Activated naive CD8-positive, alpha-beta T cell (primary cell): Measurements from ENCODE around the gene HNRNPU.

Source experiments
- H3K27ac Mint-ChIP-seq: one replicate; pipeline ENCODE4 v1.8.0; 2021; ENCODE audit warnings: mixed read lengths
- H3K27me3 Mint-ChIP-seq: one replicate; pipeline ENCODE4 v1.8.0; 2021; ENCODE audit warnings: mixed read lengths
- H3K36me3 Mint-ChIP-seq: one replicate; pipeline ENCODE4 v1.8.0; 2021; ENCODE audit warnings: mixed read lengths
- H3K4me1 Mint-ChIP-seq: one replicate; pipeline ENCODE4 v1.8.0; 2021; ENCODE audit warnings: low read depth, mixed read lengths
- H3K4me3 Mint-ChIP-seq: one replicate; pipeline ENCODE4 v1.8.0; 2021; ENCODE audit warnings: mild to moderate bottlenecking, mixed read lengths
- H3K9me3 Mint-ChIP-seq: one replicate; pipeline ENCODE4 v1.8.0; 2021; ENCODE audit warnings: low read depth, mixed read lengths

Gene HNRNPU

GRCh38 chr1:244868484-244869363, 4.4 kb upstream of the HNRNPU start:
- Mint-ChIP-seq H3K4me1 (peaks cover 21% of the 10 kb centered on the region), H3K27ac (no peak overlapping the region), H3K4me3 (no peak overlapping the region), H3K27me3 (no peaks in the 10 kb centered on the region), H3K9me3 (no peaks in the 10 kb centered on the region), H3K36me3 (no peaks in the 10 kb centered on the region)

DNA sequence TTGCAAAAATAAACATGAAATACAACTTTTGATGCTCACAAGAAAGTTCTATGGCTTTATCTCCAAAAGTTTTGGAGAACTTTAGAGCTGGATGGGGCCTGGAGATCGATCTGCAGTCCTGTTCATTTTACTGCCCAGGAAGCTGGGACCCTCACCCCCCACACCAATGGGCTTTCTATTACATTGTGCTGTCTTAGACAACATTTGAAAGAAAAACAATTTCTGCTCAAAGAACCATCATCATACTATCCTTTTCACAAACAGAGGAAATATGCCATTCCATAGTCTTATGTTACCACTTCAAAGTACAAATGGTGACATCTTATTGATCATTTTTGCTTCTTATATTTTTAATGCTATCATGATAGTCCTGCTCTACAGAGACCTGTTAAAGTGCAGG, 2.0 kb upstream of the HNRNPU start:
- Mint-ChIP-seq H3K36me3 (peaks cover 10% of the 10 kb centered on the region), H3K27ac (peak overlapping the region; percentile 93), H3K9me3 (no peaks in the 10 kb centered on the region), H3K4me1 (peaks cover 24% of the 10 kb centered on the region), H3K27me3 (no peaks in the 10 kb centered on the region), H3K4me3 (no peak overlapping the region)

- Mint-ChIP-seq H3K4me1 (peaks cover 29% of the 10 kb centered on the region), H3K27ac (peak overlapping the region; percentile 93), H3K27me3 (no peaks in the 10 kb centered on the region), H3K36me3 (peaks cover 12% of the 10 kb centered on the region), H3K9me3 (no peaks in the 10 kb centered on the region), H3K4me3 (peak overlapping the region; percentile 95)
Observed at GRCh38 chr1:244865820-244866219, 1.5 kb upstream of the HNRNPU start.

- Mint-ChIP-seq H3K27ac (peak overlapping the region; percentile 93), H3K4me1 (peaks cover 35% of the 10 kb centered on the region), H3K36me3 (peaks cover 16% of the 10 kb centered on the region), H3K4me3 (peak overlapping the region; percentile 95), H3K27me3 (no peaks in the 10 kb centered on the region), H3K9me3 (no peaks in the 10 kb centered on the region)
Observed at GRCh38 chr1:244865028-244865371, 657 bp upstream of the HNRNPU start.

- Mint-ChIP-seq H3K9me3 (no peaks in the 10 kb centered on the region), H3K27ac (peak overlapping the region; percentile 93), H3K4me1 (peaks cover 47% of the 10 kb centered on the region), H3K4me3 (peak overlapping the region; percentile 95), H3K36me3 (peaks cover 20% of the 10 kb centered on the region), H3K27me3 (no peaks in the 10 kb centered on the region)
Observed at GRCh38 chr1:244863491-244864252, 671 bp downstream of the HNRNPU start.

- Mint-ChIP-seq H3K36me3 (peaks cover 23% of the 10 kb centered on the region), H3K4me3 (peak overlapping the region; percentile 99), H3K9me3 (no peaks in the 10 kb centered on the region), H3K27me3 (no peaks in the 10 kb centered on the region), H3K4me1 (peaks cover 54% of the 10 kb centered on the region), H3K27ac (peak overlapping the region; percentile 99)
Observed at GRCh38 chr1:244862699-244863490, 1.4 kb downstream of the HNRNPU start.

GRCh38 chr1:244862354-244862698, 2.0 kb downstream of the HNRNPU start:
- H3K36me3 Mint-ChIP-seq, result peaks cover 28% of the 10 kb centered on the region
- peak overlapping the region; percentile 99 for H3K4me3 Mint-ChIP-seq
- H3K27ac Mint-ChIP-seq, result peak overlapping the region; percentile 99
- H3K9me3 Mint-ChIP-seq, result no peaks in the 10 kb centered on the region
- peaks cover 60% of the 10 kb centered on the region for H3K4me1 Mint-ChIP-seq
- no peaks in the 10 kb centered on the region for H3K27me3 Mint-ChIP-seq

DNA sequence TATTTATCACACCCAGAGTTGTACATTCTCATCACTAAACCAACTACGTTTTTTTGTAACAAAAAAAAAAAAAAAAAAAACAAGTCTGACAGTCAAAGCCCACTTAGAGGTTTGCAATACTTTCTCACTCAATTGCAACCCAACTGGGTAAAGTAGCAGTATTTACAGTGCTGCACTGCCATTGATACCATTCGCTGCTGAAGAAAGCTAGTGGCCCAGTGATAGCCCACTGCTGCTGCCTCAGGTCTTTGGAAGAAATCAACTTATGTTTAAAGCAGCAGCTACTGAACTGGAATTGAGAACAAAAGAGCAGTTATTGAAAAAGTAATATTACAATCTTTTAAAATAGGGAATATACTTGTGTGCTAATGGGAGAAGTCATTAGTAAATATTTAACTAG, 2.7 kb downstream of the HNRNPU start:
- Mint-ChIP-seq H3K36me3 (peaks cover 28% of the 10 kb centered on the region), H3K9me3 (no peaks in the 10 kb centered on the region), H3K4me3 (peak overlapping the region; percentile 99)

DNA sequence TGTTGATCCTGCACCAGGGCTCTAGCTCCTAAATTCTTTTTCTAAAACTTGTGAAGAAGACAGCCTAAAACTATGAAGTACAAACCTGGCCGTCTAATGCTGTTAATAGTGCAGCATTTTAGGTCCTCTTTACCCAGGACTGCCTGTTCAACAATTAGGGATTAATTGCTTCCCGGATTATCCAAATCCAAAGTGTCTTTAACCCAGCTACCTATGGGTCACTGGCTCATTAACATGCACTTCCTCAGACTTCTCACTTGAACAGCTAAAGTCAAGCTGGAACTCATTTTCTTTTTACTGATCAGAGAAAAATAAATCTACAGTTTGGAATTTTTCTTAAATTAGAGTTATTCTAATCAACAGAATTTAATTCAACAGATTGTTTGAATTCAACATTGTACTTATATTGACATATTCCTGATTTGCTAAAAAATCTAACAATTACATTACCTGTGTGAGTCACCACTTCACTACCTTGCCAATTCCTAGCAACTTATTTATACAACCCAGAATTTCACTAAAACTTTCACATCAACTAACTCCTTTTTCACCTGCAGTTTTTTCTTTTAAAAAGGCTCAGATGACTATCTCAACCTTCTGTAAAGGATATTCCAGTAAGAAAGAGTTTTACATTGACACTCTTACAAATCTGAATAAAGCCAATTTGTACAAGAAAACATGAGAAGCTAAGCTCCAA, 3.3 kb downstream of the HNRNPU start:
- Mint-ChIP-seq H3K27ac (peak overlapping the region; percentile 75), H3K36me3 (peaks cover 31% of the 10 kb centered on the region), H3K4me3 (peak overlapping the region; percentile 99), H3K9me3 (no peaks in the 10 kb centered on the region), H3K27me3 (no peaks in the 10 kb centered on the region), H3K4me1 (peaks cover 65% of the 10 kb centered on the region)

More for the DNA sequence above, 2.7 kb downstream of the HNRNPU start:
- Mint-ChIP-seq H3K27ac (peak overlapping the region; percentile 75), H3K27me3 (no peaks in the 10 kb centered on the region), H3K4me1 (peaks cover 65% of the 10 kb centered on the region)

- Mint-ChIP-seq H3K36me3 (peaks cover 39% of the 10 kb centered on the region), H3K27ac (peak overlapping the region; percentile 75), H3K27me3 (no peaks in the 10 kb centered on the region), H3K4me3 (peak overlapping the region; percentile 99), H3K4me1 (peaks cover 65% of the 10 kb centered on the region), H3K9me3 (no peaks in the 10 kb centered on the region)
Observed at GRCh38 chr1:244860078-244860477, 4.3 kb downstream of the HNRNPU start.

GRCh38 chr1:244858357-244858756, 6.0 kb downstream of the HNRNPU start:
- peaks cover 44% of the 10 kb centered on the region for H3K36me3 Mint-ChIP-seq

GRCh38 chr1:244857761-244858160, 6.6 kb downstream of the HNRNPU start:
- H3K4me1 Mint-ChIP-seq, result peaks cover 79% of the 10 kb centered on the region
- H3K9me3 Mint-ChIP-seq, result no peaks in the 10 kb centered on the region
- peaks cover 44% of the 10 kb centered on the region for H3K36me3 Mint-ChIP-seq
- H3K27ac Mint-ChIP-seq, result peak overlapping the region; percentile 50
- H3K27me3 Mint-ChIP-seq, result no peaks in the 10 kb centered on the region
- peak overlapping the region; percentile 99 for H3K4me3 Mint-ChIP-seq

More at GRCh38 chr1:244858357-244858756, 6.0 kb downstream of the HNRNPU start:
- H3K27ac Mint-ChIP-seq, result peak overlapping the region; percentile 51
- H3K4me1 Mint-ChIP-seq, result peaks cover 77% of the 10 kb centered on the region
- H3K27me3 Mint-ChIP-seq, result no peaks in the 10 kb centered on the region
- H3K9me3 Mint-ChIP-seq, result no peaks in the 10 kb centered on the region
- H3K4me3 Mint-ChIP-seq, result peak overlapping the region; percentile 99

DNA sequence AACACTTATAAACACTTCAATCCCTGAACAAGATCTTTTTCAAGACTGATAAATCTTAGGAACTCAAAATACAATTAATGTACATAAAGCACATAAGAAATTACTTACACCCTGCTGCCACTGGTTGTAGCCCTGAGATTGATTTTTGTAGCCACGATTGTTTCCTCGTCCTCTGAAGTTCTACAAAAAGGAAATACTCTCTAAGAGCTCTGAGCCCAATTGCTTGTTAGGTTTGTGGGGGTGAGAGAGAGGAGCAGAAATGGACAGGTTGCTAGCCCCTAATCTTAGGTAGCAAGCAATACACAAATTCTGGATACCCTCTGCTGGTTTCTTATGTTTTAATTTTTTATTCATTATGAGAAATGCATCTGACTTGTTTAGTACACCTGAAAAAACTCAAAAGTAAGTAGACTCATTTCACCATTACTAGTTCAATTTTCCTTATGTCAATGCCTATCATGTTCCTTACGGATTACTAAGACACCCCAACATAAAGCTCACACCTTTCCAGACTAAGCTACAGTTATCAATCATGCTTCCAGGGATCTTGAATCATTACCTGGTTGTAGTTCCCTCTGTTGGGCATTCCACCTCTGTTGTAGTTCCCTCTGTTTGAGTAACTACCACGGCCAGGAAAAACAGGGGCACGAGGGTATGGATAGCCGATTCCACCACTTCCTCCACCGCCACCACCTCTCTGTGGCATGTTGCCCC, 9.3 kb downstream of the HNRNPU start:
- H3K36me3 Mint-ChIP-seq, result peaks cover 41% of the 10 kb centered on the region
- peak overlapping the region; percentile 99 for H3K4me3 Mint-ChIP-seq
- peak overlapping the region; percentile 91 for H3K27ac Mint-ChIP-seq
- peaks cover 92% of the 10 kb centered on the region for H3K4me1 Mint-ChIP-seq
- no peaks in the 10 kb centered on the region for H3K9me3 Mint-ChIP-seq
- no peaks in the 10 kb centered on the region for H3K27me3 Mint-ChIP-seq

DNA sequence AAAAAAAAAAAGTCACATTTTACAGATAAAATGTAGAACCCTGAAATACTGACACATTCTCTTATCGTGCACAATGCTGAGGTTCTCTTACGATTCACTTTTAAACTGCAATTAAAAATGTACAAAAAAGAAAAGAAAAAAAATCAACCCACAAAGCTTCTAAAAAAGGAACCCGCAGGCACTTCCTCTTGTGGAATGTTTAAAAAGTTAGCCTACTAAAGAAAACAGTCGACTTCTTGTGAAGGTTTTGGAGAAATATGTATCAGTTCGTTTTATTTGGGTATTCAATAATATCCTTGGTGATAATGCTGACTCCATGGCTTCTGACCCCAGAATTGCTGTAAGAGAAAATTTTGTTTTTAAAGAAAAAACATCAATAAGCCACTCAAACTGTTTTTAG, 10.2 kb downstream of the HNRNPU start:
- H3K4me1 Mint-ChIP-seq, result peaks cover 93% of the 10 kb centered on the region
- no peaks in the 10 kb centered on the region for H3K9me3 Mint-ChIP-seq
- H3K36me3 Mint-ChIP-seq, result peaks cover 41% of the 10 kb centered on the region
- H3K27ac Mint-ChIP-seq, result peak overlapping the region; percentile 76
- no peaks in the 10 kb centered on the region for H3K27me3 Mint-ChIP-seq
- H3K4me3 Mint-ChIP-seq, result peak overlapping the region; percentile 99
